ENCODE data around the gene WNK2. TPM values are rescaled to one million over a fixed set of nuclear protein-coding genes. Genes with fewer than 3 reads are reported as not detected.

WNK2 gene
- total RNA-seq, 1 experiment from 2014 or later = 69.4 TPM

DNA sequence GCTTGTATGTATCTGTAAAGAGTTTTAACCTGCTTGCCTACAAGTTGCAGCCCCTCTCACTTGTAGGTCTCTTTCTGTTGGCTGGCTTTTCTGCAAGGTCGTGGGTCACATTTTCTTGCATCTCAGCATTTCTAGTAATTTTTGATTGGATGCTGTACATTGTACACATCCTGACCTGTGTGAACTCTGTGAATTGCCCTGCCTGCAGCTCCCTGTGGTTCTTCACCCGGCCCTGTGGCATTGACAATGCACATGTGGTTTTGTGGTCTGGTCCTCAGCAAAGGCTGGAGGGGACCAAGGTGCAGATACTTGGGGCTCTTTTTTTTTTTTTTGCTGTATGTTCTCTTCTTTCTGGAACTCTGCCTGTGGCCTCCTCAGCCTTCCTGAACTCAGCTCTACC, 53.6 kb downstream of the WNK2 start:
- H4K91ac ChIP-seq (ENCODE audit: insufficient read length, low read depth, low read length) = no peak overlapping the region
- H2BK20ac ChIP-seq (ENCODE audit: low read depth, low read length, poor library complexity, severe bottlenecking) = no peak overlapping the region
- no peaks in the 10 kb centered on the region for H3K23me2 ChIP-seq (ENCODE audit: insufficient read length, low read depth, low read length, poor library complexity, severe bottlenecking)
- H3K14ac ChIP-seq (ENCODE audit: insufficient read depth, low read length) = no peak overlapping the region
- H2BK120ac ChIP-seq (ENCODE audit: low read depth, low read length, poor library complexity, severe bottlenecking) = no peak overlapping the region
- no peak overlapping the region for H2BK15ac ChIP-seq (ENCODE audit: low read depth, low read length)
- H3K79me1 ChIP-seq (ENCODE audit: insufficient read depth, low read depth, low read length, poor library complexity, severe bottlenecking) = no peaks in the 10 kb centered on the region
- no peak overlapping the region for H4K8ac ChIP-seq (replicated peaks; ENCODE audit: insufficient read length, low read depth, low read length)
- H3K56ac ChIP-seq (ENCODE audit: insufficient read length, low read depth, low read length) = no peak overlapping the region
- H3K79me2 ChIP-seq (ENCODE audit: insufficient read depth, low read length) = no peaks in the 10 kb centered on the region
- H2AK5ac ChIP-seq (ENCODE audit: insufficient read length, low read length) = no peak overlapping the region
- Mint-ChIP-seq H3K4me3 (no peak overlapping the region; a peak in 2 of 5 replicates), H3K36me3 (ENCODE audit: insufficient read depth in 1 of 3, low read depth in 3 of 3) (peaks cover 12 to 20% (median 16%) of the 10 kb centered on the region in 3 experiments), H3K9me3 (no peaks in the 10 kb centered on the region), H3K27me3 (ENCODE audit: low read depth) (no peaks in the 10 kb centered on the region), H3K27ac (peak overlapping the region in 1 of 3 experiments; percentile 9; a peak in 2 of 7 replicates), H3K4me1 (peaks cover 1 to 6% of the 10 kb centered on the region in 2 experiments)
- H3K27me3 ChIP-seq (ENCODE audit: insufficient read depth, low read length) = no peaks in the 10 kb centered on the region
- H2AFZ ChIP-seq (ENCODE audit: low read length) = no peak overlapping the region
- H3K9me3 ChIP-seq (ENCODE audit: control insufficient read depth, low read depth, low read length) = no peaks in the 10 kb centered on the region
- H3K27ac ChIP-seq (ENCODE audit: insufficient read length, low read depth, low read length) = no peak overlapping the region
- H2BK5ac ChIP-seq (ENCODE audit: insufficient read length, low read length) = no peak overlapping the region
- no peak overlapping the region for H3K4me2 ChIP-seq (ENCODE audit: insufficient read depth, insufficient read length, low read length)
- no CpG with 5 or more reads among the region's 2 CpGs for WGBS (ENCODE audit: extremely low coverage, insufficient read length, low lambda C conversion rate)
- H2BK12ac ChIP-seq (ENCODE audit: insufficient read length, low read depth, low read length) = no peak overlapping the region
- no peak overlapping the region for H3T11ph ChIP-seq (ENCODE audit: low read length)
- TF ChIP-seq, protein P1, sequence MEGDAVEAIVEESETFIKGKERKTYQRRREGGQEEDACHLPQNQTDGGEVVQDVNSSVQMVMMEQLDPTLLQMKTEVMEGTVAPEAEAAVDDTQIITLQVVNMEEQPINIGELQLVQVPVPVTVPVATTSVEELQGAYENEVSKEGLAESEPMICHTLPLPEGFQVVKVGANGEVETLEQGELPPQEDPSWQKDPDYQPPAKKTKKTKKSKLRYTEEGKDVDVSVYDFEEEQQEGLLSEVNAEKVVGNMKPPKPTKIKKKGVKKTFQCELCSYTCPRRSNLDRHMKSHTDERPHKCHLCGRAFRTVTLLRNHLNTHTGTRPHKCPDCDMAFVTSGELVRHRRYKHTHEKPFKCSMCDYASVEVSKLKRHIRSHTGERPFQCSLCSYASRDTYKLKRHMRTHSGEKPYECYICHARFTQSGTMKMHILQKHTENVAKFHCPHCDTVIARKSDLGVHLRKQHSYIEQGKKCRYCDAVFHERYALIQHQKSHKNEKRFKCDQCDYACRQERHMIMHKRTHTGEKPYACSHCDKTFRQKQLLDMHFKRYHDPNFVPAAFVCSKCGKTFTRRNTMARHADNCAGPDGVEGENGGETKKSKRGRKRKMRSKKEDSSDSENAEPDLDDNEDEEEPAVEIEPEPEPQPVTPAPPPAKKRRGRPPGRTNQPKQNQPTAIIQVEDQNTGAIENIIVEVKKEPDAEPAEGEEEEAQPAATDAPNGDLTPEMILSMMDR (conservative IDR thresholded peaks at IDR 0.05) = no peak
- H4K5ac ChIP-seq (ENCODE audit: insufficient read length, low read depth, low read length) = no peak overlapping the region
- H3K9ac ChIP-seq (ENCODE audit: extremely low read depth, insufficient read length, low read length) = no peak overlapping the region
- H3K4me1 ChIP-seq (ENCODE audit: insufficient read depth, low read length) = no peaks in the 10 kb centered on the region
- no peak for DNase-seq
- no peak overlapping the region for H3K23ac ChIP-seq (ENCODE audit: insufficient read length, low read depth, low read length)
- no peaks in the 10 kb centered on the region for H4K20me1 ChIP-seq (ENCODE audit: control insufficient read depth, insufficient read depth, insufficient read length)
- no peak overlapping the region for H3K18ac ChIP-seq (ENCODE audit: insufficient read length, low read depth, low read length)
- no peak overlapping the region for H3K4ac ChIP-seq (ENCODE audit: low read depth, low read length)

Data from H9 (cell line).